GM21360 (cell line): ENCODE data around the gene TCF15.
"Not testable (repeated sequence)": the region's sequence is repeated elsewhere in the genome, so short reads cannot be mapped to it uniquely, and the experiment has no call there.

Source experiments
- ATAC-seq: cut with Tn5 transposase; IDR thresholded peaks from one replicate; pipeline ENCODE4 v1.9.1; 2021; ENCODE audit warnings: mild to moderate bottlenecking, moderate library complexity; ENCODE audit not compliant: unreplicated experiment

The TCF15 gene

GRCh38 chr20:642398-643174 lies 32.5 kb upstream of the TCF15 start:
- no peak for ATAC-seq

- ATAC-seq, result not testable (repeated sequence)
Measured at GRCh38 chr20:642013-642397, 31.9 kb upstream of the TCF15 start.

GRCh38 chr20:641516-641875 lies 31.4 kb upstream of the TCF15 start:
- ATAC-seq, result no peak

GRCh38 chr20:640674-641515 lies 30.8 kb upstream of the TCF15 start:
- ATAC-seq, result no peak

GRCh38 chr20:638579-638978 lies 28.5 kb upstream of the TCF15 start:
- no peak for ATAC-seq

- no peak for ATAC-seq
Measured at GRCh38 chr20:637559-637958, 27.4 kb upstream of the TCF15 start.

- no peak for ATAC-seq
Measured at GRCh38 chr20:635893-636338, 25.8 kb upstream of the TCF15 start.

- no peak for ATAC-seq
Measured at GRCh38 chr20:635028-635892, 25.2 kb upstream of the TCF15 start.

- no peak for ATAC-seq
Measured at GRCh38 chr20:634148-634925, 24.2 kb upstream of the TCF15 start.

- no peak for ATAC-seq
Measured at GRCh38 chr20:631101-631500, 21.0 kb upstream of the TCF15 start.

GRCh38 chr20:626579-626978 lies 16.5 kb upstream of the TCF15 start:
- no peak for ATAC-seq

GRCh38 chr20:625360-625932 lies 15.3 kb upstream of the TCF15 start:
- no peak for ATAC-seq

- no peak for ATAC-seq
Measured at GRCh38 chr20:623704-624103, 13.6 kb upstream of the TCF15 start.

- ATAC-seq, result no peak
Measured at GRCh38 chr20:623021-623420, 12.9 kb upstream of the TCF15 start.

- no peak for ATAC-seq
Measured at GRCh38 chr20:622161-622560, 12.1 kb upstream of the TCF15 start.

- no peak for ATAC-seq
Measured at GRCh38 chr20:621125-621756, 11.1 kb upstream of the TCF15 start.

- ATAC-seq, result no peak
Measured at GRCh38 chr20:620246-620645, 10.1 kb upstream of the TCF15 start.

- ATAC-seq, result no peak
Measured at GRCh38 chr20:618980-619379, 8.9 kb upstream of the TCF15 start.

GRCh38 chr20:617934-618690 lies 8.0 kb upstream of the TCF15 start:
- no peak for ATAC-seq
